Islet precursor cell (in vitro differentiated cells): ENCODE measurements around the gene OSBPL3.

ENCODE experiments used
- DNase-seq: peaks from one replicate; pipeline ENCODE4 v3.0.0-alpha.2; 2018

OSBPL3 gene

DNA sequence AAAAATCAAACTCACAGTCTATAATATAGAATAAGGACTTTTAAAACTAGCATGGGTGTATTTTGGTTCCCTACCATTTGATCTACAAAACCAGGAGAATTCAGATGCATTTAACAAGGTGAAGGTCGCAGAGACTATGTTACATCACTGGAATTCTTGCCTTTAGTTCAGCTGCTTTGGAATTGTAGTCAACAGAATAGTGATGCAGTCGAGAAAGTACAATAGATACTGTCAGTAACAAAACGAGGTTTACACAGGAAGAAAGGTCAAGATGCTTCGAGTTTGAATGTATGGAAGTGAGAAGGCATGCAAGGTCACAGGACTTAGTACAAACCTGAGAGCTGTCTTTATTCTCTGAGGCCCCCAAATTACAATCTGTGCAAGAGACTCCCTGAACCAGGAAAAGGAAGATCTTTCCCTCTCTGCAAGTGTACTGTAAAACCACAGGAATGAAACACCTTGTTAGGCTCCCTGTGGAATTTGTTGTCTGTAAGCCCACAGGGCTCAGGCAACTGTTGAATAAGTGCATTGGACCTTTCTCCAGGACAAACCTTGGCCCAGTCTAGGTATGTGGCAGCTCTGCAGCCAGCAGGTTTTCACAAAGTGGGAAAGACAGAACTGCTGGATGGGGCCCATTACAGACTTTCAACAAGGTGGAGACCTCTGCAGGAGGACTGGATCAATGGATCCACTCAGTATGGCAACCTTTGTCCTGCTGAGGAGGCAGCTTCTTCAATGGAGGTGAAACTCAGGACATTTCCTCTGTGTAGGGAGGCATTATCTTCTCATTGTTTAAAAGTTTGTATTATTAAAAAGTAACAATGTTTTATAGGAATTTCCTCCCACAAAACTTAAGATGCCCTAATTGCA, 121.6 kb downstream of the OSBPL3 start:
- peak; percentile 92 for DNase-seq

DNA sequence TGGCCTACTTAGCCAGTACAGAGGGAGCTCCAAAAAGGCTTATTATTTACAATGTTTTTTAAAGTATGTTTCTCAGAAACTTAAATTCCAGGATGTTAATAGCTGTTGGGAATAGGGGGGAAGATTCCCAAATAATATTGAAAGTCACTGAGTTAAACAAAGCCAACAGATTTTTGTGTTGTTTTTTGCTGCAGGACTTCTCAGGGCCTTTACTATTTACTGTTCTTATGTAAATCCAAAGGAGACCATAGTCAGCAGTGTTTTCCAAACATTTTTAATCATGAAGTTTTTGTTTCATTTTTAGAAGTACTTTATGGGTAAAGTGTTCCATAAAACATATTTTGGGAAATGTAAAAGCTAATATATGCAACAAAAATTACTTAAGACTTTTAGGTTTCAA, 122.4 kb downstream of the OSBPL3 start:
- no peak for DNase-seq

DNA sequence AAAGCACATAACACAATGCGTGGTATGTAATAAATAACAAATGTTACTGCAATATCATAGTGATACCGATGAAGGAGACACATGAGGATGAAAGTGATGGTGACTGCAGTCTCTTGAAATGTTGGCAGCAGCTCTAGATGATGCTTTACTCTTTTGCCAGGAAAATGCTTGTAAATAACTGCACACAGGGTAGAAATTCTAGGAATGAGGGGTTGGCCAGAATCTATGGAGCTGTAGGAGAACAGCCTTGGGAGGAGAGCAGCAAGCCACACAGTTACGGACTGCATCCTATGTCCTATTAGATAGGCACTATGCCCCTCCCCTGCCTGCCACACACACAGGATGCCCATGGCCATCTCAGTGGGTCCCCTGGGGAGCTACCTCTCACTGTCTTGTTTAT, 125.1 kb downstream of the OSBPL3 start:
- no peak for DNase-seq

DNA sequence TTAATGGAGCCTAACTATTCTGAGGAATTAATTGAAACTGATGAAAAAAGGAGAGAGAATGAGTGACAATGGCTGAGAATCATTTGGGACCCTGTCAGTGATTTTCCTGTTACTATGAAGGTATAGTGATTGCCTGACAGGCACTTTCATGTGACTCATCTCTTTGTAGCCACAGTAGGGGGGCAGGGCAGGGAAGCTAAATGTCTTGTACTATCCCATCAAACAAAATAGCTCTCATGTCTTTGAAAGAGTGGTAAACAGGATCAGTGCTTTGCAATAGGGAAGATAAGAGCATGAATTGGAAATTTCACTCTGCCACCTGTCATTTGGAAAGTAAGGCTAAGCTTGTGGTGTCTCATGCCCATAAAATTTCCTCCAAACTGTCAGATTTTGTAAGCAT, 128.2 kb downstream of the OSBPL3 start:
- peak; percentile 79 for DNase-seq

- no peak for DNase-seq
Observed at GRCh38 chr7:24848878-24849277, 131.1 kb downstream of the OSBPL3 start.

DNA sequence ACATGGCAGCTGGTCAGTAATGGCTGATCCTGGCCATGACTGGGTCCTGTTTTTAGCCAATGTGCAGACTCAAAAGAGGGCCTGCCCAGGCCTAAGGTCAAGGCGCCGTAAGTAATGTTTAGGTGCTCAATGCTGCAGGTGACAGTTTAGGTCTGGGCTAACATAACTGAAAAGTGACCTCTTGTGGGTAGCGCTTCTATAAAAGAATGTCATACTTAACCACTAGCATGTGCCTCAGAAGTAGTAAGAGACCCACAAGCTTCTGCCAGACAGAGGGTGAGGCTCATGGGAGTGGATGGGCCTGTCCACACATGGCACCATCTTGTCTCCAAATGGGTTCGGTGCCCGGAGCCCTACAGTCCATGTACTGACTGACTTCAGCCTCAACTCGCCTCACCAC, 132.2 kb downstream of the OSBPL3 start:
- DNase-seq = no peak

DNA sequence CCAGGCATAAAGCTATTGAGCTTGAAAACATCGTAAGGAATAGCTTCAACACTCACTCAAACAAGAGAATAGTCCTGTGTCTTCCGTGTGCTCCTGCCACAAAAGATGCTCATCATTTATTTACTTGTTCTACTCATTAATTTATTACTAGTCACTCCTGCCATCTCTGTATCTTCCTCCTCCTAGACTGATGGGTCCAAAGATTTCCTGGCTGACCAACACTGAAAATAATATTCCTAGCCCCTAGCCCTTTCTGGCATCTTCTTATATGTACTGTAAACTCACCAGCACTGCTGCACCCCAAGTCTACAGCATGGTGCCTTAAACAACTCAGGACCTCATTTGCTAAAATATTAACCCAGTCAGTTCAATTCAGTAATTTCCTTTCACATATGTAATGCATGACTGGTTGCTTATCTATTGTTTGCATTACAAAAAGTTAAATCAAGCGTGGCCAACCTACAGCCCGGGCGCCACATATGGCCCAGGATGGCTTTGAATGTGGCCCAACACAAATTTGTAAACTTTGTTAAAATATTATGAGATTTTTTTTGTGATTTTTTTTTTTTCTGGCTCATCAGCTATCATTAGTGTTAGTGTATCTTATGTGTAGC, 136.1 kb downstream of the OSBPL3 start:
- no peak for DNase-seq

GRCh38 chr7:24842449-24843241, 137.3 kb downstream of the OSBPL3 start:
- peak; percentile 66 for DNase-seq

- DNase-seq = no peak
Observed at GRCh38 chr7:24842029-24842428, 137.9 kb downstream of the OSBPL3 start.

DNA sequence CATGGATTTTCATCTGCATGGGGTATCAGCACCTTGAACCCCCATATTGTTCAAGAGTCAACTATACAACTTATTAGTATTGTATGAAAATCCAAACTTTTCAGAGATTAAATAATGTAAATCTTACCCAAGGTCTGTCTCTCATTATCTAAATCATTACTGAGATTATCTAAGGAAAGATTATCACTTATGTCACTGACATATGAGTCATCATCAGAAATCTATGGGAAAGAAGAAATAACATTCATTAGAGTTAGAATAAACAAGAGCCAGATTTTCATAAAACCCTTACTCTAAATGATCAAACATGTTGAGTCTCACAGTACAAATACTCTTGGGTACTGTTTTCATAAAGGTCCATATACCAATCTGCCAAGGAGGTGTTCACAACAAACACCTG, 139.4 kb downstream of the OSBPL3 start:
- DNase-seq = no peak

GRCh38 chr7:24836084-24836483, 143.9 kb downstream of the OSBPL3 start:
- DNase-seq = no peak

- DNase-seq = no peak
Observed at GRCh38 chr7:24835643-24836042, 144.3 kb downstream of the OSBPL3 start.

GRCh38 chr7:24834128-24834798, 145.7 kb downstream of the OSBPL3 start:
- no peak for DNase-seq

DNA sequence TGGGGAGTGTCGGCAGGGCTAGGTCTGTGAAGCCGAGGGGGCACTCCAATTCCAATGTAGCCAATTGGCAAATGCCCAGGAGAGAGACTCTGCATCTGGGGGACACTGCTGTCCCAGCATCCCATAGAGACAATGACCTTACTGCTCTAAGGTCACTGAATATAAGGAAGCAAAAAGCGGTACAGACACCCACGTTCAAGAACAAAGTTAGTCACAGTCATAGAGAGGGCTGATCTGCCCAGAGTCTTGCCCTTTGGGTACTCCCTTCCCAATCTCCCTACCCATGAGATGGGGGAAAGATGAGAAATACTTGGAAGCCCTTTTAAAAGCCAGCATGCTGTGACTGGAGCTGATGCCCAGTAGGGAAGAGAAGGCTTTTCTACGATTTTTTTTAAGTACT, 146.4 kb downstream of the OSBPL3 start:
- no peak for DNase-seq

GRCh38 chr7:24831240-24831639, 148.7 kb downstream of the OSBPL3 start:
- no peak for DNase-seq

- DNase-seq = no peak
Observed at GRCh38 chr7:24830440-24831050, 149.4 kb downstream of the OSBPL3 start.

GRCh38 chr7:24829787-24830186, 150.2 kb downstream of the OSBPL3 start:
- DNase-seq = no peak

GRCh38 chr7:24828891-24829661, 150.9 kb downstream of the OSBPL3 start:
- no peak for DNase-seq

DNA sequence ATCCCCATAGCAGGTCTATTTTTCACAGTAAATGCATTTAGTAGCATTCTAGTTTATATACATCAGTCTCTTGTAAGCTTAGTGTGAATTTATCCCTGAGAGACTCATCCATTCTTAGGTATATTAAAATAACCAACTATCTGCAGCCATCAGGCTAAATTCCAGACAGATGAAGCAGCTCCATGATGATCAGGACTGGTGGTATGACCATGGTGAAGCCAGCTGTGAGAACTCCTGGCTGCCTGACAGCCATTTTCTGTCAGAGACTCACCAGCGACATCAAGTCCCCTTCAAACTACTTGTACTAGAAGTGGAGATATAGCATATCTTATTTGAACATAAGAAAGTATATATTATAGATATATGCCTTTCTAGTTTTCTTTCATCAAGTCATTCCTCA, 152.4 kb downstream of the OSBPL3 start:
- no peak for DNase-seq

- no peak for DNase-seq
Observed at GRCh38 chr7:24827027-24827426, 153.0 kb downstream of the OSBPL3 start.

GRCh38 chr7:24826662-24827020, 153.3 kb downstream of the OSBPL3 start:
- DNase-seq = no peak
